Renal cortex interstitium (tissue), 11 donors: ENCODE results near the gene TPSAB1. TPM values are rescaled to one million over a fixed set of nuclear protein-coding genes. Genes with fewer than 3 reads are reported as not detected.
"Not testable (repeated sequence)": the region's sequence is repeated elsewhere in the genome, so short reads cannot be mapped to it uniquely, and the experiment has no call there.

Experiments
- DNase-seq, 11 donors: peaks; one replicate each; pipeline ENCODE4 v3.0.0-alpha.2; 2013; ENCODE audit warnings: low read depth in 9 of 11, low spot score in 4 of 11; ENCODE audit errors: extremely low read depth in 1 of 11
- polyA plus RNA-seq, 3 donors: library from polyadenylated mRNA; unstranded; fragments of 120-200 nt; gene quantifications; one replicate each; pipeline ENCODE4 v1.2.1, GENCODE V29; 2013; ENCODE audit not compliant: insufficient read length in 3 of 3

TPSAB1 gene
- polyA plus RNA-seq, 3 donors, result 0.22 TPM; not detected in 2

- not testable (repeated sequence) for DNase-seq
Observed at GRCh38 chr16:1239575-1239974, 930 bp upstream of the TPSAB1 start.

DNA sequence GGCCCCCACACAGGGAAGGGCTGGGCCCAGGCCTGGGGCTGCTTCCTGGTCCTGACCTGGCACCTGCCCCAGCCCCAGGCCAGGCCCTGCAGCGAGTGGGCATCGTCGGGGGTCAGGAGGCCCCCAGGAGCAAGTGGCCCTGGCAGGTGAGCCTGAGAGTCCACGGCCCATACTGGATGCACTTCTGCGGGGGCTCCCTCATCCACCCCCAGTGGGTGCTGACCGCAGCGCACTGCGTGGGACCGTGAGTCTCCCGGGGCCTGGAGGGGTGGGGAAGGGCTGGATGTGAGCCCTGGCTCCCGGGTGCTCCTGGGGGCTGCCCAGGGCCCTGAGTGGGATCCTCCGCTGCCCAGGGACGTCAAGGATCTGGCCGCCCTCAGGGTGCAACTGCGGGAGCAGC, 576 bp downstream of the TPSAB1 start:
- DNase-seq, result not testable (repeated sequence)

GRCh38 chr16:1243363-1243762, 2.9 kb downstream of the TPSAB1 start:
- not testable (repeated sequence) for DNase-seq

DNA sequence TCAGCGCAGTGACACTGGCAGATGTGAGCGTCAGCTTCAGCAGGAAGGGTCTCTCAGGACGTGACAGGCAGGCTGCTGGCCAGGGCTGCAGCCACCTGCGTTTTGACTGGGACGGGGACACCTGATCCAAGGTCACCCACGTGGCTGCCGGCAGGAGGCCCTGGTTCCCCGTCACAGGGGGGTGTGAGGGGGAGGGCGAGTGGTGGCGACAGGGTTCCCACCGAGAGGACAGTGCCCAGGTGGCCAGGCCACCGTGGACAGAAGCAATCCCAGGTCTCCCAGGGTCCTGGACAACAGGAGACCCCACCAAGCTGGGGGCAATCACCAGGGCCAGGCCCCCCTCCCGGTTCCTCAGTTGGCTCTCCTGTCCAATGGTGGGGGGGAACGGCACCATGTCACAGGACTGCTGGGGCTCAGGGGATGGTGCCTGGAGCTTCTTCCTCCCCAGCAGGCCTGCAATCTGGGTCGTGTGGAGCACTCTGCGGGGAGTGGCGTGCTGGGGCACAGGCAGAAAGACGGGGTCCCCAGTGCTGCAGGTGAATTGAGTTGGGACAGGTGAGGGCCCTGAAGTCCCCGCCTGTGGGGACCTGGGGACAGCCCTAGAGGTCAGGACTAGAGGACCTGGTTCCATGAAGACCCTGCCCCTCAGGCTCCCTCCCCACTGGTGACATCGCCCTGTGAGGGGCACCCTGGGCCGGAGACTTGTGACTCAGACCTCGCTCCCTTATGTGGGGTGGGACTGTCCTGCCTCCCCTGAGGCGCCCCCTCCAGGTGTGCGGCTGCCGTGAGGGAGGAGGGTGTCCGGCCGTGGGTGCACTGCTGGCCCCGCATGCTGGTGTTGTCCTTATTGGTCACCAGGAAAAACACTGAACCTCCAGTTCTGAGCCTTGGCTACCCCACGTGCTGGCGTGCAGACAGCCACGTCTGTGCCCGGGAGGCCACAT, 3.7 kb downstream of the TPSAB1 start:
- not testable (repeated sequence) for DNase-seq

DNA sequence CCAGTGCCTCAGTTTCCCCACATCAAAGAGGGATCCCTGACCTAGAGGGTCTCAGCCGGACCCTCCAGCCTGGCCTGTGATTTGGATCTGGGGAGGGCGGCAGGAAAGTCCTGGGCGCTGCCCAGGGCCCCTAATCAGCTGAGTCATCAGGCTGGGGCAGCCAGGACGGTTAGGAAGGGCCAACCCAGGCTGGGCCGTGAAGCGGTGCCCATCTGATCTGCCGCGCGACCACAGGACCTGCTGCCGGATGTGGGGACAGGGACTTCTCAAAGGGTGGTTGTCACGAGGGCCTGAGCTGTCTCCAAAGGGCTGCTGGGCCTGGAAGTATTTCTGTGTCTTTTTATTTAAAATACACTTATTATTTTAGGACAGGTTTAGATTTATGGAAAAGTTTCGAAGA, 4.4 kb downstream of the TPSAB1 start:
- no peak for DNase-seq

- DNase-seq, result no peak
Observed at GRCh38 chr16:1245452-1246020, 5.0 kb downstream of the TPSAB1 start.

- not testable (repeated sequence) for DNase-seq
Observed at GRCh38 chr16:1247903-1248537, 7.5 kb downstream of the TPSAB1 start.

DNA sequence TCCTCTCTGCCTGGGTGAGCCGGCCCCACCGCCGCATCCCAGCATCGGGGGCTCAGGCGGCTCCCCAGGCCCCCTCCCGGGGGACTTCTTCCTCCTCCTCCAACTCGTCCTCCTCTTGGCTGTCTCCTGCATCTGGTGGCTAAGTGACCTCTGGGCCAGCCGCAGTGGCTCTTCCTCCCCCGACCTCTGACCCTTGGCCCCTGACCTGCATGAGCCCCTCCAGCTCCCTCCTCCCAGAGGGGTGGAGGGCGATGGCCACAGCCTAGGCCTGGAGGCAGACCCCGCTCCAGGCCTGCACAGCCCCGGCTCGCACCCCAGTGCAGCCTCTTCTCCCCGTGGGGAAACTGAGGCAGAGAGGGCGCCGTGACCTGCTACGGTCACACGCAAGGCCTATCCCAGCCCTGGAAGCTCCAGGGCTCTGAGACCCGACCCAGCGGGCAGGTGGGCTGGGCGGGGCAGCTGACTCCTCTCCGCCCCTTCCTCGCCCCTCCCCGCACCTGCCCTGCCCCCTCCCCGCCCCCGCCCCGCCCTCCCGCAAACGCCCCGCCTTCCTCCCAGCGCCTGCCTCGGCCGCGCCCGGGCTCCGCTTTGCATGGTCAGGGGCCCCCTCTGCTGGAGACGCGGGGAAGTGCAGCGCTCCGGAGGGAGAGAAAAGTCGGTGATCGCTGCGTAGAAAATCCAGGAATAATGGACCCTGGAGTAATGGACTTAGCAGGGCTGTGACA, 8.7 kb downstream of the TPSAB1 start:
- DNase-seq, result not testable (repeated sequence)

GRCh38 chr16:1253701-1254364, 13.3 kb downstream of the TPSAB1 start:
- DNase-seq, result not testable (repeated sequence)

DNA sequence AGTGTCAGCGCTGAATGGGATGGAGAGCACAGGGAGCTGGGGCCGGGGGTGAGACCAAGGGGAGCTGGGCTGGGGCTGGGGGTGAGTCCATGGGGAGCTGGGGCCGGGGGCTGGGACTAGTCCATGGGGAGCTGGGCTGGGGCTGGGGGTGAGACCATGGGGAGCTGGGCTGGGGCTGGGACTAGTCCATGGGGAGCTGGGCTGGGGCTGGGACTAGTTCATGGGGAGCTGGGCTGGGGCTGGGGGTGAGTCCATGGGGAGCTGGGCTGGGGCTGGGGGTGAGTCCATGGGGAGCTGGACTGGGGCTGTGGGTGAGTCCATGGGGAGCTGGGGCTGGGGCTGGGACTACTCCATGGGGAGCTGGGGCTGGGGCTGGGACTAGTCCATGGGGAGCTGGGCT, 14.3 kb downstream of the TPSAB1 start:
- DNase-seq, result not testable (repeated sequence)

GRCh38 chr16:1255276-1256122, 15.0 kb downstream of the TPSAB1 start, which contains the start of gene TPSD1:
Gene TPSD1, plus strand, starts transcription at chr16:1256069. Its CDS starts 212 bp downstream, at chr16:1256281.
- DNase-seq, result not testable (repeated sequence)

DNA sequence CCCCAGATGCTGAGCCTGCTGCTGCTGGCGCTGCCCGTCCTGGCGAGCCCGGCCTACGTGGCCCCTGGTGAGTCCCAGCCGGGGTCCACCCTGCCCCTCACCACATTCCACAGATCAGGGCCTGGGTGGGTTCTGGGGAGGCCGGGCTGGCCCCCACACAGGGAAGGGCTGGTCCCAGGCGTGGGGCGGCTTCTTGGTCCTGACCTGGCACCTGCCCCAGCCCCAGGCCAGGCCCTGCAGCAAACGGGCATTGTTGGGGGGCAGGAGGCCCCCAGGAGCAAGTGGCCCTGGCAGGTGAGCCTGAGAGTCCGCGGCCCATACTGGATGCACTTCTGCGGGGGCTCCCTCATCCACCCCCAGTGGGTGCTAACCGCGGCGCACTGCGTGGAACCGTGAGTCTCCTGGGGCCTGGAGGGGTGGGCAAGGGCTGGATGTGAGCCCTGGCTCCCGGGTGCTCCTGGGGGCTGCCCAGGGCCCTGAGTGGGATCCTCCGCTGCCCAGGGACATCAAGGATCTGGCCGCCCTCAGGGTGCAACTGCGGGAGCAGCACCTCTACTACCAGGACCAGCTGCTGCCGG, 15.9 kb downstream of the TPSAB1 start:
- not testable (repeated sequence) for DNase-seq

GRCh38 chr16:1256874-1257322, 16.4 kb downstream of the TPSAB1 start:
- DNase-seq, result no peak

DNA sequence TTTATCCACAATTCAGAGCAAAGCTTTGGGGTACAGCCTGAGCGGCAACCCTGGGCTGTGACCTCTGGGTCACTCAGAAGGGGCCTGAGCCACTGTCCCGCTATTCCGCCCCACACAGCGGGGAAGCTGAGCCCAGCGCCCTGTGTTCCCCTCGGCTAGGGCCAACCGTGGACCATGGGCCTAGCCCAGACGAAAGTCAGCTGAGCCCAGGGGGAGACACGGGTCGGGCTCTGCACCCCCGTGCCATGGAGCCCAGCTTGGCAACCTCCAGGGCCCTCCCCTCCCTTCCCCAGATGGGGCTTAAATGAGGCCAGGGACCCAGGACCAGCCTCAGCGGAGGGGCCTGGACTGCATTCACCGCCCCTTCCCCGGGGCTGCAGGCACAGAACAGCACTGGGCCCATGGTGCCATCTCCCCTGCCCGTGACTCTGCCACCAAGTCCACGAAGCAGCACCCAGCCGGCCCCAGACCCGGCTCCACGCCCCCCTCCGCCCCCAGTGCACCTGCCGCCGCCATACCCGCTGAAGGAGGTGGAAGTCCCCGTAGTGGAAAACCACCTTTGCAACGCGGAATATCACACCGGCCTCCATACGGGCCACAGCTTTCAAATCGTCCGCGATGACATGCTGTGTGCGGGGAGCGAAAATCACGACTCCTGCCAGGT, 17.2 kb downstream of the TPSAB1 start:
- DNase-seq, result no peak

GRCh38 chr16:1258225-1258600, 17.7 kb downstream of the TPSAB1 start:
- DNase-seq, result no peak

DNA sequence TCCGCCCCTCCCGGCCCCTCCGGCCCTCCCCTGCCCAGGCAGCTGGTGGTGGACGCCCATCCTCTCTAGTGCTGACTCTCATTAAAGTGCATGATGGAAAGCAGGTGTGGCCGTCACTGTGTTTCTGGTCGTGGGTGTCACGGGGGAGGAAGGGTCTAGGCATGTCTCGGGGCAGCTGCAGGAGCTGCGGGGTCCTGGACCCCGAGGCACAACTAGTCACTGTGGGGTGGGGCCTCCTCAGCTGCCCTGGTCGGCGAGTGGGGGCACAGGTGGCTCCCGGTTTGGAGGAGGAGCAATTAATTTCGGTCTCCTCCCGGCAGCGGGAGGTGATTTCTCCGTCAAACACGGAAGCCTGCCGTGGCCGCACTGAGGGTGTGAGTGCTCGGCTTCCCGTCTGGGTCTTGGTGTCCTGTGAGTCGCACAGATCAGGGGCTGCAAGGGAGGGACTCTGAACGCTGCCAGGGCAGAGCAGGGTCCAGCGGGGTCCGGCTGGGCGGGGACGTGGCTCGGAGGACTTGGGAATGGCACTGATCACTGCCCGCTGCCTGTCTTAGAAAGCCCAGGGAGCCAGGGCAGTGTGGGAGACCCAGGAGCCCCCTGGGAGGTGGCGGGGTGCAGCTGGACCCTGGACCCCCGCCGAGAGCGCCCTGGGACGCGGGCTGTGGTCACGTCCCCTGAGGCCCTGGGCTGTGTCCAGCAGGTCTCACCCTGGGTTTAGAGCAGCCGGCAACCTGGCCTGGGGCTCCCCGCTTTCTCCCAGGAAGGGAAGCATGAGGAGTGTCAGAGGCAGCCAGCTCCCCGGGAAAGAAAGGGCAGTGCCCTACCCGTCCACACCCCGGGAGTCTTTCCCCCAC, 18.6 kb downstream of the TPSAB1 start:
- no peak for DNase-seq
